ENCODE measurements around the gene DCAF6.
"Not testable (repeated sequence)": the region's sequence is repeated elsewhere in the genome, so short reads cannot be mapped to it uniquely, and the experiment has no call there.

The DCAF6 gene

DNA sequence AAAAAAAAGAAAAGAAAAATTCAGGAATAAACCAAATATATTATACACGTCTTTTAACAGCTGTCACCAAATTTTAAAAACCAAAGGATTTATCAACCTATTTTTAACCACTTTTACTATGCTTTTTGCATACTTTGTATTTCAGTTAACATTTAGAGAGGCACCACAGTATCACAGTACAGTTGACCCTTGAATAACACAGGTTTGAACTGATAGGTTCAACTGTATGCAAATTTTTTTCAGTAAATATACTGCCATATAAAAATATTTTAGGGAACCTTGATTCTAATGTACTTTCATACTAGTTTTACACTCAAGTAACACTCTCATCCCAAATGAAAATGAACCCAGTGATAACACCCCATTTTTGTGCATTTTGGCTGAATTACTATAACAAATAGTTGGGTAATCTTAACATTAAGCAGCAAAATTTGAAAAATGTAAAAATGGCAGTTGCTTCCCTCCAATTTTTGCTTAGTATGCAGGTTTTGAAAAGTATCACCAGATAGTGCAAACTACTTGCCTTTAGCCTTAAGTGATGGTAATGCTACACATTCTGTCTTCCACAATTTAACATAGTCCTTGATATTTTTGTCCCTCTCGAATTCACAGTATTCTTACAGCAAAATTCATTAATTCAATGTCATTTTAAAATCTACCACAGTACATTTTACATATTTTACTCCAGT lies 11.8 kb upstream of the DCAF6 start:
- DNase-seq, result no peak

DNA sequence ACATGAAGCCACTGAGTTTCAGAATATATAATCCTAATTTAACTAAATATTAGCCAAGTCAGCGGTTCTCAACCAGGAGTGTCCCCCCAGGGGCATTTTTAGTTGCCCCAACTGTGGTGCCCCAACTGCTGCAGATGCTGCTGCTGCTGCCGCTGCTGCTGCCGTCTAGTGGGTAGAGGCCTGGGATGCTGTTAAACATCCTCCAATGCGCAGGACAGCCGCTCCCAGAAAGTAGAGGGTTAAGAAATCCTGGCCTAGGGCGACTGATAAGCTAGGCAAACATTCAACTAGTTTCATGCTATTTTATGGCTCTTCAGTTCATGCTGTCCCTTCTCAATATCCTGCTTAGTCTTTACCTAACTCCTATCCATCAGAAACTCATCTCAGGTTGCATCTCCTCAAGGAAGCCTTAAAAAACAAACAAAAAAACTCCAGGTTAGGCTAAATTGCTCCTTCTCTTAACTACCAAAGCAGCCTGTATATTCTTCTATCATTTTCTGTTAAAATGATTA lies 9.9 kb upstream of the DCAF6 start:
- no peak for DNase-seq

DNA sequence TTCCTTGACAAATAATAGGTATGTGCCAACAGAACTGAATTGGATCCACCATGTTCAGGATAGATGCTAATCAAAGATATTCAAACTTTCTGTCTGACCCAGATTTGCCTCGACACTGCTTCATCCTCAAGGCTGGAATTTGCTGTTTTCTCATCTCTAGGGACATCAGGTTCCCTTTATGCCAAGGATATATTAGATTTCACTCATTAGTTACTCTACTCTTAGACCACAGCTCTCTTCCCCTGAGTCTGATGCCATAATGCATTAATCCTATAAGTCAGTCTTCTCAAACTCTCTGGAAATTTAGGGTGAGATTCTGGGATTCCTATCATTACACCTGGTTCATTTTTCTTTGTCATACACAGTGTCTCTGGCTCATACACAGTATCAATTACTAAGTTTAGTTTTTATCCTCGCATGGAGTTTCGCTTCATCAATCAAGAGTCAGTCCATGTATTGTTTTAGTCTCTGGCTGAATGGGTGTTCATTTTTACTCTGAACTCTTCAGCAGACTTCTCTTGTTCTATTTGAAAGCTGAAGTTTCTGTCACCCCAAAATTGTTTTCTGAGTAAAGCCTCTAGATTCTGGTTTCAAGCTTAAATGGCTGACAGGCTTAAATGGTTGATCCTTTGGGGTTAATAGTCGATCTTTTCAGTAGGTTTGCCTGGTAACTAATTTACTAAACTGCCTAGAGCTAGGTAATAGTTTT lies 9.3 kb upstream of the DCAF6 start:
- no peak for DNase-seq

DNA sequence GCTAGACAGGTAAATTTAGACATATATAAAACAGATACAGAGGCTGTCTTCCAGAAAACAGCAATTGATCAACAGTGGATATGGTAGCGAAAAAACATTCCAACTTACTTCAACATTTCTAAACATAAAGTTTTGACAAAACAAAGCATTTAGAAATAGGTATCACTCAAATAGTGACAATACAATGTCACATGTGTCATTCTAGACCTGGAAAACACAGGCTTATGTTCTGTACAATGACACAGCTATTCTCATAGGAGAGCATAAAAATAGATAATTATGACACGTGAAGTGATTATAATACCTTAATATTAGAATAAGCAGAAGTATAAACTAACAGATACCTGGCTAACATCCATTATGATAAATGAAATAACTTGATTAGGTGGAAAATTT lies 8.0 kb upstream of the DCAF6 start:
- no peak for DNase-seq

DNA sequence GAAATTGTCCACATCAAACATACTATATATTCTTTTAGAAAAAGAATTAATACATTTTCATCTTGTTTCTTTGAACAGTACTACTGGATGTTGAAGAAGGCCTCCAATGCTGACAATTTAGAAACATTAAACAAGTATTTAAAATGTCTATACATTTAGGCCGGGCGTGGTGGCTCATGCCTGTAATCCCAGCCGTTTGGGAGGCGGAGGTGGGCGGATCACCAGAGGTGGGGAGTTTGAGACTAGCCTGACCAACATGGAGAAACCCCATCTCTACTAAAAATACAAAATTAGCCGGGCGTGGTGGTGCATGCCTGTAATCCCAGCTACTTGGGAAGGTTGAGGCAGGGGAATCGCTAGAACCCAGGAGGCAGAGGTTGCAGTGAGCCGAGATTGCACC lies 7.6 kb upstream of the DCAF6 start:
- DNase-seq, result not testable (repeated sequence)

DNA sequence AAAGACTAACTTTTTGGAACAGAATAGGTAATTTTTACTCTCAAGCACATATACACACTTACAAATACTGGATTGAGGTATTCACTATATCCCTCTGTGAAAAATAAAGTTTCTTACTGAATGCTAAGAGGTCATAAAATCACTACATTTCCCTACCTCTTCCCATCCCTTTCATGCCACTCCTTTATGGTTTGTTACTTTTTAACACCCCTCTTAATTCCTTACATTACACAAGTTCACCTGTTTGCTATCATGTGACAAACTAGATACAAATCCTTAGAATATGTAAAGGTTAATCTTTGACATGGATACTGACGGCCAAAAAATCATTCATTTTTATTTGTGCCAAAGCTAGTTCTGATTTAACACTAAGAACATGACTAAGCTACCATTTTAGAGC lies 6.8 kb upstream of the DCAF6 start:
- no peak for DNase-seq

DNA sequence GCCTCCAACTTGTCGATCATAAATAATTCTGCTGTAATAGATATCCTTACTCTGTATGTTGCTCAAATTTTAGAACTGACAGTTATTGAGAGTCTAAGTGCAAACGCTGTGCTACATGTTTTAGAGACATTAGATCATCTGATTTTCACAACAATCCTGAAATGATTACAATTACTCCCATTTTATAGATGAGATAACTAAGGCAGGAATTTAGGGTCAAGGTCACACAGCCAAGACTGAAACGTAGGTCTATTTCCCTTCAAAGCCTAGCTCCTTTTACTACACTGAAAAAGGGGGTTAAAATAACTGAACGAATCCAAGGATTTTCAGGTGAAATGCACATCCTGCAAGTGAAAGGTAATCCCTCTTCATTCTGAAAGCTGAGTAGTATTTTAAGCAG lies 2.7 kb upstream of the DCAF6 start:
- DNase-seq, result no peak

DNA sequence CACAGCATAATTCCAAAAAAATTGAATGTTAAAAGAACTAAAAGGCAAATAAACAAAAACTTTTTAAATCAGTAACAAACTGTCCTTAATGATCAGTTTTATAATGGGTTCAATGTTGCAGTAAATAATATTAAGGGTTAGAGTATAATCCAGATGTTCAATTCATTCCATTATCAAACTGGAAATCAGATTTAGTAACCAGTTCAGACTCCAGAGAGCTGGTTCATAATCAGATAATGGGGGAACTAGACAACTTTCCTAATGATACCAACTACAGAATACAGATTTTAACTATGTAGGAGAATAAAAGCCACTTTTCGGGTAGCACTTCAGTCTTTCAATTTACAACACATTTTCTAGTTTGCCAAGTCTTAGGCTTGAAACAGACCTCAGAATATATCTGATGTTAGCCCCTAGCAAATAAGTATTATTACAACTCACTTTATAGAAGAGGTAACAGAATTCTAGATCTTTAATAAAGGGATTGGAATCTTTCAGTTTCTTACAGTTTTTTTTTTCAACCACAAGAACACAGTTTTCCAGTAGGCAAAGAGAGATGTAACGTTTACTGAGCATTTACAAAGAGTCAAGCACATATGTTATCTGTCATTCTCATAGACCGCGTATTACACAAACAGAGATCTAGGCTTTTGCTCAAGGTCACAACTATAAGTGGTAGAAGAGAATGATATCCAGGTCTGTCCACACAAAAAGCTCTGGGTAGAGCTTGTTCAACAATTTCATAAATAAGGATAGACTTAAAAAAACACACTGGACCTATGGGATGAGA lies 1.9 kb upstream of the DCAF6 start:
- DNase-seq, result no peak

DNA sequence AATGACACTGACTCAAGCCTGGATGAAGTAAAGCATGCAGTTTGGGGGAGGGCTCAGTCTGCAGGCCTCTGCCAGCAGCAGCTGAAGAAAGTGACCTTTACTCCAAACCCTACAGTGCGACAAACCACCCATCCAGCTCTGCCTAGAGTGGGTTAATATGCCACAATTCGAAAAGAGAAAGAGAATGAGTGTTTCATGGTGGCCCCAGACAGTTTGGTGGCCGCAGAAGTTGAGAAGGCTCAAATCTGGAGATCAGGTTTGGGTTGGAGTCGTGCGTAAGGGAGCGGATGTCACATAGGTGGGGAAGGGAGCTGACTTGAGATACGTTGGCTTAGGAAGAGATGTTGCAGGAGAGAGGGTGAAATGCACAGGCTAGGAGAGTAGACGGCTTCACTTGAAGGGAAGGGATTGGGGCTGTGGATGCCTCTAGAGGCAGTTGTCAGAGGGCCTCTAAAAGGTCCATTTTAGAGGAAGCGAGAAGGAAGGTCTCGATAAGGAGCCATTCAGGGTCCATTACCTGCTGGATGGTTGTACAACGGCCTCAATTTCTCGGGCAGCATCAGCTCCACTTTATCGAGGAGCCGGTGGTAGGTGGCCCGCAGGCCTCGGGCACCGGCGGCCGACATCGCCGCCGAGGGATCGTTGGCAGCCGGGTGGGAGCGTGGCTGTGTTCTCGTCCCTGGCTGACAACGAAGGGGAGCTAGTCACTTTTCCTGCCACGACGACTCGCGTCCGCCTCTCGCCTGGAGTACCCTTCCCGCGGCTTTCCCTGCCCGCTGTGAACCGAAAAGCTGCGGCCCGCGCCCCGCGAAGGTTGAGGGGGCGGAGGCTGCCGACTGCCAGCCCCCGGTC lies 1.0 kb upstream of the DCAF6 start:
- DNase-seq, result peak; percentile 29

DNA sequence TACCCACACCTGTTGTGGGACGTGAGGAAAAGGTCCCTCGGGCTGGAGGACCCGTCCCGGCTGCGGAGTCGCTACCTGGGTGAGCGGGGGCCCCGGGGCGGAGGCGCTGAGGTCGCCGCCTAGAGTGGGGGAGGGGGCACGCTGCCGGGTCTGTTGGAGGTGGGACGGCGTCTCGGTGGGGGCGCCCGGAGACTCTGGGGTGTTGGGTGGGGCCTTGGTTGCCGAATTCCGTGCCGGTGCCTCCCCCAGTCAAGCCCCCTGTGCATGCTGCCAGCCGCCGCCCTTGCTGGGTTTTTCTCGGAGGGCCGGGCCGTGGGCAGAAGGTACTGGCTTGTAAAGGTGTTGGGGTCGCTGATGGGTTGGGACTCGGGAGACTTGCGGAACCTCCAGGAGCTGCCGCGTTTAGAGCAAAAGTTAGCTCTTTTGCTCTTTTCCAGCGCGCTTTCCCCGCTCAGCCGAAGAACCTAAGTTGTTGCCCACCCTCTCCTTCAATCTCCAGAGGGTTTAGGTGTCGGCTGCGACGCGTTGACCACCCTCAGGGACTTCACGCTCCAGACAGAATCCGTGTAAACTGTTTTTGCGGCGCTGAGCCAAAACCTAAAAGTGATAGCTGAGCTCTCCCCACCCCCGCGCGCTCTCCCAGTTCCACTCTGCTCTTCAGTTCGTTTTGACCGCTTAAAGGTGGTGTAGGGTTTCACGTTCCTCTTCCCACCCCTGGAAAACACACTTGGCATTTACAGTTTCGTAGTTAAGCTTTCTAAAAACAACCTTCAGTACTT lies 636 bp downstream of the DCAF6 start, which contains the start of gene MPC2:
MPC2 (minus strand) TSS at position 143 of the 779 bp plus-strand sequence. CDS start 1,231 bp downstream, outside the sequence.
- peak; percentile 55 for DNase-seq

DNA sequence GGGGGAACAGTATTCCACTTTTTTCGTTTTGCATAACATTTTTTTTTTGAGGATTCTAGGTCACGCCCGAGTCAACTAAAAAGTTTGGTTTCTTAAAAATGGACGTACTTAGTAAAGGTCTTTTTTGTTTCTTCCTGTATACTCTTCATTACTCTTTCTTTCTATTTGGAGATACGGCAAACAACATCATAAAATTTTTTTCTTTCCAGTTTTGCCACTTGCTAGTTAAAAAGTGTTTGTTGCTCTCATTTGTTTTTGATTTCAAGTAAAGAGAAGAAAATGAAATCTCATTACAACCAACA lies 1.2 kb downstream of the DCAF6 start:
- no peak for DNase-seq

DNA sequence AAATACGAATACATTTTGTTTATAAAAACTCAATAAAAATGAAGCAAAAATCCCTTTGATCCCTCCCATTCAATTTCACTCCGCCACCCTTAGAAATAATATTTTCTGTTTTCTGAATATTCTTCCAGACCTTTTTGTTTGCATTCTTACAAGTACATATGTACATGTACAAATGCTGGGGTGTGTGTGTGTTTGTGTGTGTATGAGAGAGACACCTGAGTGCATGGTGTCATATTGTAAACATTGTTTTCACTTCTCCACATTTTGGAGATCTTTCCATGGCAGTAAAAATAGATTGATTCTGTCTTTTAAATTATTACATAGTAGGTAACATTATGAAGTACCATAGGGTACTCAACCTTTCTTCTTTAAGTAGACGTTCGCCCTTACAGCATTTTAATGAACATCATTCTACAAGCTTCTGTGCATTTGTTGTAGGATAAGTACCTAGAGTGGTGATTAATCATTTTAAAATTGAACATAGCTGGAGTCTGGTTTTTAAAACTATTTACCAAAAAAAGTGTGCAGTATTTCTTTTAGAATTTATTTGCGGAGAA lies 1.7 kb downstream of the DCAF6 start:
- DNase-seq, result no peak

DNA sequence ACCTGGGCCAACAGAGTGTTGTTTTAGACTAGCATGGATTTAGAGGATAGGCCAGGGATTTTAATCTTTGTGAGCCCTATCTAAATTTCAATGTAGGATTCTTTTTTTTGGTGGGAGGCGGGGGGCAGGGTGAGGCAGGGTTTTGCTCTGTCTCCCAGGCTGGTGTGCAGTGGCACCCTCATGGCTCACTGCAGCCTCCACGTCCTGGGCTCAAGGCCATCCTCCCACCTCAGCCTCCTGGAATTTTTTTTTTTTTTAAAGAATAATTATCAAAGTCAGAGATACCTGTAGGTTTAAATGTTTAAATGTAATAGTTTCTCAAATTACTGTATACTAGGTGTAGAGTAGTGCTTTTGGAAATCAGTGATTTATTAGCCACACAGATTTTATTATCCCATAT lies 3.8 kb downstream of the DCAF6 start:
- no peak for DNase-seq

DNA sequence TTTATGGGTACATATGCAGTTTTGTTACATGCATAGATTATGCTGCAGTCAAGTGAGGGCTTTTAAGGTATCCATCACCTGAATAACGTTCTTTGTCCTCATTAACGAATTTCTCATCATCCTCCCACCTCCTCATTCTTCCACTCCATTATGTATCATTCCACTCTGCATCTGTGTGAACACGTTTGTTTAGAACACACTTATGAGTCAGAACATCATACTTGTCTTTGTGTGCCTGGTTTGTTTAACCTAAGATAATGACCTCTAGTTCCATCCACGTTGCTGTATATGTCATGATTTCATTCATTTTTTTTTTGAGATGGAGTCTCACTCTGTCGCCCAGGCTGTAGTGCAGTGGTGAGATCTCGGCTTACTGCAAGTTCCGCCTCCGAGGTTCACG lies 7.1 kb downstream of the DCAF6 start:
- DNase-seq, result no peak

DNA sequence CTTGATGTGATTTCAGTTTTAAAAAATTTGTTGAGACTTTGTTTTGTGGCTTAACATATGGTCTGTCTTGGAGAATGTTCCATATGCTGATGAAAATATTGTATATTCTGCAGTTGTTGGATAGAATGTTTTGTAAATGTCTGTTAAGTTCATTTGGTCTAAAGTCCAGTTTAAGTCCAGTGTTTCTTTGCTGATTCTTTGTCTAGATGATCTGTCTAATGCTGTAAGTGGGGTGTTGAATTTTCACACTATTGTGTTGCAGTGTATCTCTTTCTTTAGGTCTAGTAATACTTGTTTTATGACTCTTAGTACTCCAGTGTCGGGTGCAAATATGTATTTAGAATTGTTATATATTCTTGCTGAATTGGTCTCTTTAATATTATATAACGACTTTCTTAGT lies 11.2 kb downstream of the DCAF6 start:
- DNase-seq, result no peak

DNA sequence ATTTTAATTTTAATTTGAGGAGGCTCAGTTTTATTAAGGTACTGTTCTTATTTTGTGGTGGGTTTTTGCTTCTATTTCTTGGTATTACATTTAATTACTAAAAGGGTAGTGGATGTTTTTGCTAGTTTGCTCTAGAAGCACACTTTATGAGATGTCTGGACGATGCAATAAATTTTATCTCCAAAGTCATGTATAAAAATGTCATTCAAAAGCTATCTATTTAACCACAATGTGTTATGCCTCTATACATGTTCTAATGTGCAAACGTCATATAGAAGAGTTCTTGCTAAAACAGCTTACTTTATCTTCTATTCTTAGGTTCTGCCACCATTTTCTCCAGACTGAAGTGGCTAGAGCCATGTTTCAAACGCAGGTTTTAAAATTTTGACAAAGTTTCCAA lies 13.3 kb downstream of the DCAF6 start:
- no peak for DNase-seq

DNA sequence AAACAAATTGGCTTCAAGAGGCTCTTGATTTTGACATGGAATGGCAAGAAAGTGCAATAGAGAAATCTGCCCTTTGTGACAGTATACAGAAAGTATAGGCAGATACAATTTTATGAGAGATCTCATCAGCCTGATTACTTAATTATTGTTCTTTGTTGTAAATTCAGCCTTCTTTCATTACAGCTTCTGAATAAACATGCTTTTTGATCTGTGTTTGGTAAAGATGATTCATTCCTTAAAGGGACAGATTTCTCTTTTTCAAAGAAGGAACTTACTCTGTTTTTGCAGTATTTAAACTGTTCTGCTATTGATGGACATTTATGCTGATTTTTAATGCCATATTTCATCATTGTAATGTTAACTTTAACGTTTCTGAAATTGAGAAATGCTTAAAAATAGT lies 14.1 kb downstream of the DCAF6 start:
- DNase-seq, result no peak

DNA sequence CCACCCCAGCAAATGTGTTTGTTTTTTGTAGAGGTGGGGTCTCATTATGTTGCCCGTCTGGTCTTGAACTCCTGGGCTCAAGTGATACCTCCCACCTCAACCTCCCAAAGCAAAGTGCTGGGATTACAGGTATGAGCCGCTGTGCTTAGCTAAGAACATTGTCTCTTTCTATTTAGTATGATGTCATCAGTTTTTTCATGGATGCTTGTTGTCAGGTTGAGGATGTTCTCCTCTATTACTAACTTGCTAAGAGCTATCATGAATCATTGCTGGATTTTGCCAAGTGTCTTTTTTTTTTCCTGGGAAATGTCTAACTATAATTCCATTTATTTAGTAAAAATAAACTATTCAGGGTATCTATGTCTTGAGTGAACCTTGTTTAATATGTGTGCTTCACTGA lies 19.4 kb downstream of the DCAF6 start:
- DNase-seq, result no peak

DNA sequence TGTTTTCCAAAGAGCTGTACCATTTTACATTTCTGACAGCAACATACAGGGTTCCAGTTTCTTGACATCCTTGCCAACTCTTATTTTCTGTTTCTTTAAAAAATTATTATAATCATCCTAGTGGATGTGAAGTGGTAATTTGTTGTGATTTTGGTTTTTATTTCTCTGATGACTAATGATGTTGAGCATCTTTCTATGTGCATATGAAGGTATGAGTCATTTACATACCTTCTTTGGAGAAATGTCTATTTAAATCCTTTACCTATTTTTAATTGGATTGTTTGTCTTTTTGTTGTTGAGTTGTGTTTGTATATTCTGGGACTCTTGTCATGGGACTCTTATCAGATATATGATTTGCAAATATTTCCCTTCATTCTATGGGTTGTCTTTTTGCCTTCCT lies 21.2 kb downstream of the DCAF6 start:
- DNase-seq, result no peak

DNA sequence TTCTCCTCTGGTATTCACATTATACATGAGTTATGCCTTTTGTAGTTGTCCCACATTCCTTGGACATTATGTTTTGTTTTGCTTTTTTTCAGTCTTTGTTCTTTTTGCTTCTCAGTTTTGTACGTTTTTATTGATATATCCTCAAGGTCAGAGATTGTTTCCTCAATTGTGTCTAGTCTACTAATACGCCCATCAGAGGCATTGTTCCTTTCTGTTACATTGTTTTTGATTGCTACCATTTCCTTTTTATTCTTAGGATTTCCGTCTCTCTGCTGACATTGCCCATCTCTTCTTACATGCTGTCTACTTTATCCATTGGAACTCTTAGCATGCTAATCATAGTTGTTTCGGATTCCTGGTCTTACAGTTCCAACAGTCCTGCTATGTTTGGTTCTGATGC lies 28.2 kb downstream of the DCAF6 start:
- no peak for DNase-seq

DNA sequence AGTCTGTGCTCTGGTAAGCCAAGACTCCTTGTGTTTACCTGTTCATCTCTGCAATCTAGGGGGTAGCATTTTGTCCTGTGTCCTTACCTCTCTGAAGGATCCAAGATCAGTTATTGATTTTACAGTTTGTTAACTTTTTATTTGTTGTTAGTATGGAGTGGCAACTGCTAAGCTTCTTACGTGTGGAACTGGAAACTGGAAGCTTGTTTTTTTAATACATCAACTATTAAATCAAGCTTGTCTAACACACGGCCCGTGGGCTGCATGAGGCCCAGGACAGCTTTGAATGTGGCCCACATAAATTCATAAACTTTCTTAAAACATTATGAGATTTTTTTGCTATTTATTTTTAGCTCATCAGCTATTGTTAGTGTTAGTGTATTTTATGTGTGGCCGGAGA lies 29.6 kb downstream of the DCAF6 start:
- no peak for DNase-seq

DNA sequence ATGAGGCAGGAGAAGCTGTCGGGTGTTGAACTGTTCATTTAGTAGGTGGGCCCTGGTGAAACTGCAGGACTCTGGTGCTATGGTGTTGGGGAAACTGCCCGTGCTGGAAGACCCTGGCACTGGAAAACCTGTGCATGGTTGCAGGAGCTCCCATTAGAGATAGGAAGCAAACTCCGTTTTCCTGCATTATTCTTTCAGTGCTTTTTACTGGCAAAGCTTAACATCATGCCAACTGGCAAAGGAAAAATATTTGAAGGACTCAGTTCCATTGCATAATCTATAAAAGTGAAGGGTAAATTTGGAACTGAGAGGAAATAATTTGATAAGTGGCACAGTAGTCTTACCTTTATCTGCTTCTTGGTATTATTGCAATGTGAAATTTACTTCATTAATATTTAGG lies 32.1 kb downstream of the DCAF6 start:
- no peak for DNase-seq

All from NCI-H226 (cell line).